GM23338 (cell line): ENCODE results near the gene FCER2.

Experiments
- POLR2AphosphoS5 ChIP-seq: IDR thresholded peaks from 2 replicates; pipeline ENCODE4 v1.6.1; 2016; ENCODE audit warnings: antibody characterized with exemption, low read depth
- TF ChIP-seq, protein P1 (sequence below), 2 experiments: fragments of 200-600 bp in 1 of 2; sonication (generic) in 1 of 2; conservative IDR thresholded peaks; 2 replicates each; pipeline versions ENCODE4 v1.5.1 to v1.6.1; 2016 to 2017; ENCODE audit warnings: antibody characterized with exemption in 2 of 2, low read depth in 2 of 2, mild to moderate bottlenecking in 2 of 2, moderate library complexity in 1 of 2

DNA sequence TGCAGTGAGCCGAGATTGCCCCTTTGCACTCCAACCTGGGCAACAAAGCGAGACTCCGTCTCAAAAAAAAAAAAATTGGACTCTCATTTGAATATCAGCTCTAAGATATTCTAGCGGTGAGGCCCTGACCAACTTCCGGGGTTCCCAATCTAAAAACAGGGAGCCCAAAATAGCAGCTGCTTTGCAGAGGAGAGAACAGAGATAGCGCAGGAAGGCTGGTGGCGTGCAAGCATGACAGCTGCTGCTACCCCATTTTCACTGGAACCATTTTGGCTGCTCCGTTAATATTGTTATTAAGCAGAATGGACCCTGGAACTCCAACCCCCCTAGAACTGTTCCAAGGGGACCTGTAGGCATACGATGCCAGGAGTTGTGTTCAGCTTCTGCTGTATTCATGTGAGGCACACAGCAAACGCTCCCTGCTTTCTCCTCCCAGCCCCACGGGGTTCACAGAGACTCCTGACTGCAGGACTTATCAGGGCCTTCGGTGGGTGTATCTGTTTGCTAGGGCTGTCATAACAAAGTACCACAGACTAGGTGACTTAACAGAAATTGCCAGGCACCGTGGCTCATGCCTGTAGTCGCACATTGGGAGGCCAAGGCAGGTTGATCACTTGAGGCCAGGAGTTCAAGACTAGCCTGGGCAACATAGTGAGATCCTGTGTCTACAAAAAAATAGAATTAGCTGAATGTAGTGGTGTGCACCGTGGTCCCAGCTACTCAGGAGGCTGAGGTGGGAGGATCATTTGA, 53.5 kb downstream of the FCER2 start:
- TF ChIP-seq, protein P1, sequence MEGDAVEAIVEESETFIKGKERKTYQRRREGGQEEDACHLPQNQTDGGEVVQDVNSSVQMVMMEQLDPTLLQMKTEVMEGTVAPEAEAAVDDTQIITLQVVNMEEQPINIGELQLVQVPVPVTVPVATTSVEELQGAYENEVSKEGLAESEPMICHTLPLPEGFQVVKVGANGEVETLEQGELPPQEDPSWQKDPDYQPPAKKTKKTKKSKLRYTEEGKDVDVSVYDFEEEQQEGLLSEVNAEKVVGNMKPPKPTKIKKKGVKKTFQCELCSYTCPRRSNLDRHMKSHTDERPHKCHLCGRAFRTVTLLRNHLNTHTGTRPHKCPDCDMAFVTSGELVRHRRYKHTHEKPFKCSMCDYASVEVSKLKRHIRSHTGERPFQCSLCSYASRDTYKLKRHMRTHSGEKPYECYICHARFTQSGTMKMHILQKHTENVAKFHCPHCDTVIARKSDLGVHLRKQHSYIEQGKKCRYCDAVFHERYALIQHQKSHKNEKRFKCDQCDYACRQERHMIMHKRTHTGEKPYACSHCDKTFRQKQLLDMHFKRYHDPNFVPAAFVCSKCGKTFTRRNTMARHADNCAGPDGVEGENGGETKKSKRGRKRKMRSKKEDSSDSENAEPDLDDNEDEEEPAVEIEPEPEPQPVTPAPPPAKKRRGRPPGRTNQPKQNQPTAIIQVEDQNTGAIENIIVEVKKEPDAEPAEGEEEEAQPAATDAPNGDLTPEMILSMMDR (conservative IDR thresholded peaks at IDR 0.05; ENCODE audit: low read depth in 2 of 2) = no peak
- no peak for TF ChIP-seq POLR2AphosphoS5
